Trophoblast cell (in vitro differentiated cells and primary cell): ENCODE measurements around the gene TESMIN. TPM values are rescaled to one million over a fixed set of nuclear protein-coding genes. Genes with fewer than 3 reads are reported as not detected.
A peak's percentile ranks its signal among the peaks of the same experiment; 100 is the strongest.

Source experiments
- DNase-seq, 2 donors: peaks; one replicate each; pipeline ENCODE4 v3.0.0-alpha.2; 2016
- H2AFZ ChIP-seq: 2 replicates; pipeline ENCODE4 v1.6.1; 2013; ENCODE audit warnings: low read length, moderate library complexity, mild to moderate bottlenecking; ENCODE audit not compliant: insufficient read depth, poor library complexity
- H2AK5ac ChIP-seq: 2 replicates; pipeline ENCODE4 v1.6.1; 2013; ENCODE audit warnings: mild to moderate bottlenecking, low read length
- H2BK120ac ChIP-seq: 2 replicates; pipeline ENCODE4 v1.6.1; 2013; ENCODE audit warnings: low read length, mild to moderate bottlenecking, moderate library complexity; ENCODE audit not compliant: insufficient read depth, poor library complexity
- H2BK12ac ChIP-seq: 2 replicates; pipeline ENCODE4 v1.6.1; 2013; ENCODE audit warnings: mild to moderate bottlenecking, low read length, moderate library complexity
- H2BK5ac ChIP-seq: 2 replicates; pipeline ENCODE4 v1.6.1; 2013; ENCODE audit warnings: low read length, low read depth, moderate library complexity, mild to moderate bottlenecking; ENCODE audit not compliant: poor library complexity
- H3K14ac ChIP-seq: 2 replicates; pipeline ENCODE4 v1.6.1; 2013; ENCODE audit warnings: mild to moderate bottlenecking, low read length
- H3K18ac ChIP-seq: 2 replicates; pipeline ENCODE4 v1.6.1; 2013; ENCODE audit warnings: mild to moderate bottlenecking, low read length
- H3K23ac ChIP-seq: 2 replicates; pipeline ENCODE4 v1.6.1; 2013; ENCODE audit warnings: low read length
- H3K27ac ChIP-seq: 2 replicates; pipeline ENCODE4 v1.5.1; 2013; ENCODE audit warnings: low read depth, mild to moderate bottlenecking, inconsistent platforms, low read length, moderate library complexity
- H3K27me3 ChIP-seq: 2 replicates; pipeline ENCODE4 v1.6.1; 2013; ENCODE audit warnings: inconsistent platforms, mild to moderate bottlenecking, low read length, moderate library complexity; ENCODE audit not compliant: insufficient read depth
- H3K36me3 ChIP-seq, 2 experiments: 1 replicate in 1 of 2; 2 replicates in 1 of 2; pipeline ENCODE4 v1.6.1; 2013; ENCODE audit warnings: low read length in 2 of 2, mild to moderate bottlenecking in 2 of 2, moderate library complexity in 1 of 2; ENCODE audit not compliant: insufficient read depth in 2 of 2, control insufficient read depth in 1 of 2
- H3K4ac ChIP-seq: 2 replicates; pipeline ENCODE4 v1.6.1; 2013; ENCODE audit warnings: low read depth, mild to moderate bottlenecking, low read length, moderate library complexity
- H3K4me1 ChIP-seq, 2 experiments: 1 replicate in 1 of 2; 2 replicates in 1 of 2; pipeline ENCODE4 v1.6.1; 2013; ENCODE audit warnings: low read length in 2 of 2, mild to moderate bottlenecking in 2 of 2, moderate library complexity in 1 of 2; ENCODE audit not compliant: insufficient read depth in 2 of 2, control insufficient read depth in 1 of 2
- H3K4me2 ChIP-seq: 2 replicates; pipeline ENCODE4 v1.6.1; 2013; ENCODE audit warnings: inconsistent platforms, mild to moderate bottlenecking, low read length, moderate library complexity
- H3K4me3 ChIP-seq: 2 replicates; pipeline ENCODE4 v1.5.1; 2013; ENCODE audit warnings: mild to moderate bottlenecking, low read depth, low read length, inconsistent platforms
- H3K79me1 ChIP-seq: one replicate; pipeline ENCODE4 v1.6.1; 2013; ENCODE audit warnings: low read length
- H3K79me2 ChIP-seq: 2 replicates; pipeline ENCODE4 v1.6.1; 2013; ENCODE audit warnings: low read length, mild to moderate bottlenecking; ENCODE audit not compliant: control insufficient read depth, insufficient read depth, poor library complexity
- H3K9ac ChIP-seq: 2 replicates; pipeline ENCODE4 v1.6.1; 2013; ENCODE audit warnings: mild to moderate bottlenecking, low read length
- H3K9me3 ChIP-seq: 2 replicates; pipeline ENCODE4 v1.6.1; 2013; ENCODE audit warnings: low read depth, mild to moderate bottlenecking, control low read depth, inconsistent platforms, low read length; ENCODE audit not compliant: insufficient read depth
- H4K12ac ChIP-seq: 2 replicates; pipeline ENCODE4 v1.6.1; 2013; ENCODE audit warnings: low read depth, mild to moderate bottlenecking, low read length, moderate library complexity
- H4K8ac ChIP-seq: 2 replicates; pipeline ENCODE4 v1.6.1; 2013; ENCODE audit warnings: low read depth, mild to moderate bottlenecking, low read length, moderate library complexity
- H4K91ac ChIP-seq: one replicate; pipeline ENCODE4 v1.6.1; 2013; ENCODE audit warnings: low read depth, mild to moderate bottlenecking, low read length, moderate library complexity
- WGBS: extraction: QIAGEN DNeasy Blood & Tissue Kit; methylation state at CpG from one replicate; pipeline ENCODE4 v1.1.7; 2013; ENCODE audit warnings: missing lambda C conversion rate; ENCODE audit not compliant: insufficient read length, insufficient coverage; ENCODE audit errors: extremely low coverage; 5-methylcytosine and 5-hydroxymethylcytosine counted together
- polyA plus RNA-seq: library from polyadenylated mRNA; stranded (reverse); fragments of 200-250 nt; gene quantifications from 2 replicates; pipeline ENCODE4 v1.2.3, GENCODE V29; 2013

Gene TESMIN, protein sequence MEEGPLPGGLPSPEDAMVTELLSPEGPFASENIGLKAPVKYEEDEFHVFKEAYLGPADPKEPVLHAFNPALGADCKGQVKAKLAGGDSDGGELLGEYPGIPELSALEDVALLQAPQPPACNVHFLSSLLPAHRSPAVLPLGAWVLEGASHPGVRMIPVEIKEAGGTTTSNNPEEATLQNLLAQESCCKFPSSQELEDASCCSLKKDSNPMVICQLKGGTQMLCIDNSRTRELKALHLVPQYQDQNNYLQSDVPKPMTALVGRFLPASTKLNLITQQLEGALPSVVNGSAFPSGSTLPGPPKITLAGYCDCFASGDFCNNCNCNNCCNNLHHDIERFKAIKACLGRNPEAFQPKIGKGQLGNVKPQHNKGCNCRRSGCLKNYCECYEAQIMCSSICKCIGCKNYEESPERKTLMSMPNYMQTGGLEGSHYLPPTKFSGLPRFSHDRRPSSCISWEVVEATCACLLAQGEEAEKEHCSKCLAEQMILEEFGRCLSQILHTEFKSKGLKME
- 3.2 and 3.9 TPM in 2 replicates for polyA plus RNA-seq

DNA sequence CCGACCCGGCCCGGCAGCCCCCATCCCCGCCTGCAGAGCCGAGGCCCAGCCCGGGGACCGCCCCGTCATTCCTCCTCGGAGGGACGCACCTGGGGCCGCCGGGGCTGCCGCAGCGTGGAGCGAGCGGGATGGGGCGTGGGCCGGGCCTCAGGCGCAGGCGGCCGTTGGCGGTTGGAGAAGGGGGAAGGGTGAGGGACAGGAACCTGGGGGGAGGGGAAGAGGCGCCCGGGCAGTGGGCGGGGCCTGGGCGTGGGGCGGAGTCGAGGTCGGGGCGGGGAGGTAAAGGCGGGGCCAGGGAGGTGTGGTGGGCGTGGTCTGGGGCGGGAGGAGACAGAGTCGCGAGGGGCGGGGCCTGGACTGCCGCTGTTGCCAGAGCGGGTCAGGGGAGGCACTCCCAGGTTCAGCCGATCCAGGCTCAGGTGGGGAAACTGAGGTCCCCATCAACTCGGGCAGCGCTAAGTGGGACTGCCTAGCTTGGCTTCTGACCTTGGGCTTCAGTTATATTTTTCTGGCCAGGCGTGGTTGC is at the start of gene TESMIN:
TSS of gene TESMIN (minus strand) at position 190 of the 526 bp plus-strand sequence. CDS start 860 bp downstream, outside the sequence.
- no peak within 1 kb of the TSS for H3K23ac ChIP-seq
- peak within 1 kb of the TSS; percentile 11 for H3K14ac ChIP-seq
- H3K4me2 ChIP-seq = peak within 1 kb of the TSS; percentile 79
- H3K79me1 ChIP-seq = peaks cover 1% of the 10 kb centered on the region
- peak within 1 kb of the TSS; percentile 14 for H3K18ac ChIP-seq
- H3K9ac ChIP-seq = no peak within 1 kb of the TSS
- peak; percentile 73 to 85 for DNase-seq
- H2BK5ac ChIP-seq = no peak within 1 kb of the TSS
- H3K27me3 ChIP-seq = no peaks in the 10 kb centered on the region
- H3K36me3 ChIP-seq = no peaks in the 10 kb centered on the region
- H2AFZ ChIP-seq = no peak within 1 kb of the TSS
- peak within 1 kb of the TSS; percentile 17 for H4K8ac ChIP-seq
- peaks cover 0 to 7% of the 10 kb centered on the region in 2 experiments for H3K4me1 ChIP-seq
- H4K12ac ChIP-seq = no peak within 1 kb of the TSS
- no peak within 1 kb of the TSS for H2AK5ac ChIP-seq
- H3K4ac ChIP-seq = no peak within 1 kb of the TSS
- H2BK12ac ChIP-seq = no peak within 1 kb of the TSS
- peak within 1 kb of the TSS; percentile 55 for H4K91ac ChIP-seq
- peak within 1 kb of the TSS; percentile 74 for H3K4me3 ChIP-seq
- no peaks in the 10 kb centered on the region for H3K9me3 ChIP-seq
- H3K79me2 ChIP-seq = no peaks in the 10 kb centered on the region
- no peak within 1 kb of the TSS for H3K27ac ChIP-seq
- no CpG with 5 or more reads among the region's 42 CpGs for WGBS
- peak within 1 kb of the TSS; percentile 8 for H2BK120ac ChIP-seq

DNA sequence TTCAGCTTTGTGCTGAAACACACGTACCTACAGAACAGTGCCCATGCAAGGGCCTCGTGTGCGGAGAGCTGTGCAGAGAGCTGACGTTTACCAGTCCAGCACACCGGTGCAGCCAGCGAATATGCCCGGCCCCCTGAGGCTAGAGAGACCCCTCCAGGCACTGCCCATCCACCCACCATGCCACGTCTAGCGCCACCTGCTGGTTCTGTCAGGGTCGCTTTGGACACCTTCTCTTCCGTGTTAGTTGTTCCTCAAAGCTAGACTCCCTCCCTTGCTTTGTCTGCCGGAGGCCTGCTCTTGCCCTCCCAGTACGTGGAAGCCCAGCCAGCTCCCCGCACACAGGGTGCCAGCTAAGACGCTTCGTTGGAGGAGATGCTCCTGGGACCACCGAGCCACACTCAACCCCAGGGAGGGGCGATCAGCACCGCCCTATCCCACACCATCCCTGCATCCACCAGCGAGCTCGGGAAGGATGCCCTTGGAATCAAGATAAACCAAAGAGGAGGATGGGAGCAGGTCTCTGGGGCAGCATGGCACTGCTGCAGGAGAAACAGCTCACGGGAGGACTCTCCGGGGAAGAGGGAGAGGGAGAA is 47.0 kb upstream of the TESMIN start:
- no peak overlapping the region for H2AK5ac ChIP-seq
- H4K91ac ChIP-seq = no peak overlapping the region
- H3K36me3 ChIP-seq = no peaks in the 10 kb centered on the region
- no peaks in the 10 kb centered on the region for H3K79me1 ChIP-seq
- H3K18ac ChIP-seq = no peak overlapping the region
- WGBS = no CpG with 5 or more reads among the region's 23 CpGs
- H4K8ac ChIP-seq = no peak overlapping the region
- no peak overlapping the region for H3K4ac ChIP-seq
- no peak overlapping the region for H4K12ac ChIP-seq
- H3K27ac ChIP-seq = no peak overlapping the region
- no peaks in the 10 kb centered on the region for H3K79me2 ChIP-seq
- no peak overlapping the region for H2BK5ac ChIP-seq
- H3K4me3 ChIP-seq = no peak overlapping the region
- H2BK12ac ChIP-seq = no peak overlapping the region
- peak in 1 of 2 donors; percentile 51 for DNase-seq
- H2BK120ac ChIP-seq = no peak overlapping the region
- H3K23ac ChIP-seq = no peak overlapping the region
- no peaks in the 10 kb centered on the region for H3K4me1 ChIP-seq
- H3K4me2 ChIP-seq = no peak overlapping the region
- H2AFZ ChIP-seq = no peak overlapping the region
- peaks cover 1% of the 10 kb centered on the region for H3K9me3 ChIP-seq
- no peak overlapping the region for H3K9ac ChIP-seq
- H3K14ac ChIP-seq = no peak overlapping the region
- H3K27me3 ChIP-seq = no peaks in the 10 kb centered on the region

DNA sequence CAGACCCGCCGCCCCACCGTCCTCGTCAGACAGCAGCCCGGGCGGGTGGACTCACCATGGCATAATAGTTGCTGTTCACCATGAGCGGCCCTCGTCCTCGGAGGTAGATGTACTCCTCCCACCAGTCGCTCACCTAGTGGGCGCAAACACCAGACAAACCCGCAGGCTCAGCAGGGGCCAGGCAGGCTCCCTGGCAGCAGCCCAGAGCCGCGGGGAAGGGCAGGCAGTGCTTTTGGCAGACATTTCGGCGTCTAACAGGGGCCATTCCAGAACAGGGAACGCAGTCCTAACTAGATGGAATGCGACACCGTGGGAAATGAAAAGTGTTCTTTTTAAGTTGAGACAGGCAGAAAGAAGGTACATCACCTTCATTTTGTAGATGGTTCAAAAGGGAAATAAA is 45.5 kb upstream of the TESMIN start:
- no peak overlapping the region for H2BK5ac ChIP-seq
- no peak overlapping the region for H3K4me2 ChIP-seq
- H3K14ac ChIP-seq = no peak overlapping the region
- H3K18ac ChIP-seq = no peak overlapping the region
- no peak overlapping the region for H3K23ac ChIP-seq
- no peak overlapping the region for H4K91ac ChIP-seq
- no peak overlapping the region for H4K8ac ChIP-seq
- no peak overlapping the region for H3K9ac ChIP-seq
- no peak overlapping the region for H3K27ac ChIP-seq
- H2AK5ac ChIP-seq = no peak overlapping the region
- H3K4ac ChIP-seq = no peak overlapping the region
- H4K12ac ChIP-seq = no peak overlapping the region
- WGBS = no CpG with 5 or more reads among the region's 19 CpGs
- no peaks in the 10 kb centered on the region for H3K79me2 ChIP-seq
- H2AFZ ChIP-seq = no peak overlapping the region
- no peak overlapping the region for H2BK12ac ChIP-seq
- peaks cover 1% of the 10 kb centered on the region for H3K9me3 ChIP-seq
- no peaks in the 10 kb centered on the region for H3K79me1 ChIP-seq
- no peak for DNase-seq
- no peak overlapping the region for H2BK120ac ChIP-seq
- H3K27me3 ChIP-seq = no peaks in the 10 kb centered on the region
- H3K4me1 ChIP-seq = peaks cover 2 to 3% of the 10 kb centered on the region in 2 experiments
- H3K36me3 ChIP-seq = no peaks in the 10 kb centered on the region
- no peak overlapping the region for H3K4me3 ChIP-seq

DNA sequence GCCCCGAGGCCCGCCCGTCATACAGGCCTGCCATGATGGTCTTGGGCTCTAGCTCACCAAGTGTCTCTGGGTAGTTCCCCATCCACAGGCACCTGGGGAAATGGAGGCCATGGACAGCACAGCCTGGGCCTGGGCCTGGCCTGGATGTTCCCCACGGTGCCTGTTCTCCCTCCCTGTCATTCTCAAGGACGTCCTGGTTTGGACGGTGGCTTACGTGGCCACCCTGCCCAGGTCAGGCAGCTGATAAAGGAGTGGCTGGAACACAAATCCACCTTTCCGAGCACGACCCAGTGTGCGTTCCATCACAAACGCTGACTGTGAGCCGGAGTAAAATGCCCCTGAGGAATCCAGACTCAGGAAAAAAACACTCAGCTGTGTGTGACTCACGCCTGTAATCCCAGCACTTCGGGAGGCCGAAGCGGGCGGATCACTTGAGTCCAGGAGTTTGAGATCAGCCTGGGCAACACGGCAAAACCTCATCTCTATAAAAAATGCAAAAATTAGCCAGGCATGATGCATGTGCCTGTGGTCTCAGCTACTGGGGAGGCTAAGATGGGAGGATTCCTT is 41.2 kb upstream of the TESMIN start:
- no peak overlapping the region for H3K27ac ChIP-seq
- H3K36me3 ChIP-seq = no peaks in the 10 kb centered on the region
- no peaks in the 10 kb centered on the region for H3K9me3 ChIP-seq
- no peak overlapping the region for H3K4ac ChIP-seq
- H2AFZ ChIP-seq = no peak overlapping the region
- no peak overlapping the region for H4K12ac ChIP-seq
- H3K4me1 ChIP-seq = peaks cover 2 to 3% of the 10 kb centered on the region in 2 experiments
- H3K79me2 ChIP-seq = no peaks in the 10 kb centered on the region
- DNase-seq = peak; percentile 73 to 83
- no peak overlapping the region for H2BK12ac ChIP-seq
- H3K9ac ChIP-seq = no peak overlapping the region
- H3K18ac ChIP-seq = no peak overlapping the region
- no peak overlapping the region for H2BK120ac ChIP-seq
- H3K27me3 ChIP-seq = no peaks in the 10 kb centered on the region
- H3K4me2 ChIP-seq = no peak overlapping the region
- no peak overlapping the region for H4K91ac ChIP-seq
- H2AK5ac ChIP-seq = no peak overlapping the region
- H4K8ac ChIP-seq = no peak overlapping the region
- no CpG with 5 or more reads among the region's 18 CpGs for WGBS
- H3K23ac ChIP-seq = no peak overlapping the region
- no peak overlapping the region for H2BK5ac ChIP-seq
- H3K4me3 ChIP-seq = no peak overlapping the region
- H3K14ac ChIP-seq = no peak overlapping the region
- no peaks in the 10 kb centered on the region for H3K79me1 ChIP-seq
